IMR-90 (cell line): ENCODE results near the gene EGFL7. TPM values are rescaled to one million over a fixed set of nuclear protein-coding genes. Genes with fewer than 3 reads are reported as not detected.
A peak's percentile ranks its signal among the peaks of the same experiment; 100 is the strongest.

ENCODE experiments used
- ATAC-seq: fragments of 200-7000 bp; cut with Tn5 transposase; 2 replicates; pipeline ENCODE4 v1.9.1; 2020; ENCODE audit warnings: low read depth, mild to moderate bottlenecking, moderate library complexity
- BruUV-seq: library from RNA; stranded (reverse); fragments of 400-500 nt; replicated peaks from 2 replicates; lab custom pipeline; 2021; lab: Mats Ljungman, UMichigan
- CTCF ChIA-PET: fragments of 300-600 bp; formaldehyde crosslinking; extraction: SDS; loops from one replicate; lab custom pipeline; 2021; ENCODE audit warnings: antibody characterized with exemption; lab: Yijun Ruan, JAX
- POLR2A ChIA-PET: fragments of 300-600 bp; sonication (Branson Sonifier 250); formaldehyde crosslinking; loops from one replicate; lab custom pipeline; 2022; ENCODE audit warnings: antibody characterized with exemption; ENCODE audit not compliant: unreplicated experiment; lab: Charles Lee
- DNase-seq: peaks from one replicate; pipeline ENCODE4 v3.0.0; 2013
- H2AFZ ChIP-seq: replicated peaks from 2 replicates; pipeline ENCODE3; 2013; ENCODE audit warnings: low read length, mild to moderate bottlenecking; ENCODE audit not compliant: poor library complexity
- H2AK5ac ChIP-seq: 2 replicates; pipeline ENCODE4 v1.6.1; 2013; ENCODE audit warnings: low read depth, low read length, inconsistent platforms
- H2AK9ac ChIP-seq: replicated peaks from 2 replicates; pipeline ENCODE3; 2013; ENCODE audit warnings: mild to moderate bottlenecking, low read depth, low read length, moderate library complexity; ENCODE audit not compliant: poor library complexity
- H2BK120ac ChIP-seq: 2 replicates; pipeline ENCODE4 v1.6.1; 2013; ENCODE audit warnings: low read depth, low read length, inconsistent platforms
- H2BK15ac ChIP-seq: 3 replicates; pipeline ENCODE4 v1.6.1; 2013; ENCODE audit warnings: low read depth, low read length, inconsistent platforms
- H2BK20ac ChIP-seq: 2 replicates; pipeline ENCODE4 v1.6.1; 2013; ENCODE audit warnings: low read depth, mild to moderate bottlenecking, inconsistent platforms, low read length, moderate library complexity
- H2BK5ac ChIP-seq: 2 replicates; pipeline ENCODE4 v1.6.1; 2013; ENCODE audit warnings: mild to moderate bottlenecking, low read depth, low read length, inconsistent platforms; ENCODE audit not compliant: poor library complexity, severe bottlenecking
- H3K14ac ChIP-seq: replicated peaks from 2 replicates; pipeline ENCODE4 v1.6.1; 2013; ENCODE audit warnings: low read depth, low read length, inconsistent platforms
- H3K18ac ChIP-seq: 2 replicates; pipeline ENCODE4 v1.6.1; 2013; ENCODE audit warnings: low read depth, low read length, control low read depth
- H3K23ac ChIP-seq: 2 replicates; pipeline ENCODE4 v1.6.1; 2013; ENCODE audit warnings: low read depth, low read length, inconsistent platforms
- H3K27ac ChIP-seq: 2 replicates; pipeline ENCODE4 v1.5.1; 2013; ENCODE audit warnings: mild to moderate bottlenecking, control low read depth, low read length; ENCODE audit not compliant: insufficient read depth
- H3K27me3 ChIP-seq: 2 replicates; pipeline ENCODE4 v1.6.1; 2013; ENCODE audit warnings: low read length; ENCODE audit not compliant: control insufficient read depth, insufficient read depth
- H3K36me3 ChIP-seq: 2 replicates; pipeline ENCODE4 v1.6.1; 2013; ENCODE audit warnings: low read length, mixed read lengths; ENCODE audit not compliant: control insufficient read depth, insufficient read depth
- H3K4ac ChIP-seq: 2 replicates; pipeline ENCODE4 v1.6.1; 2013; ENCODE audit warnings: low read depth, low read length, inconsistent platforms
- H3K4me1 ChIP-seq: 2 replicates; pipeline ENCODE4 v1.6.1; 2013; ENCODE audit warnings: low read length, mixed read lengths; ENCODE audit not compliant: control insufficient read depth, insufficient read depth
- H3K4me2 ChIP-seq: 2 replicates; pipeline ENCODE4 v1.6.1; 2013; ENCODE audit warnings: low read depth, mild to moderate bottlenecking, control low read depth, low read length, moderate library complexity
- H3K4me3 ChIP-seq: 2 replicates; pipeline ENCODE4 v1.5.1; 2013; ENCODE audit warnings: low read depth, mild to moderate bottlenecking, control low read depth, low read length, moderate library complexity; ENCODE audit not compliant: insufficient read depth
- H3K56ac ChIP-seq: 2 replicates; pipeline ENCODE4 v1.6.1; 2013; ENCODE audit warnings: low read length, inconsistent platforms; ENCODE audit not compliant: insufficient read depth; ENCODE audit errors: extremely low read depth
- H3K79me1 ChIP-seq, 2 experiments: 2 replicates each; pipeline ENCODE4 v1.6.1; 2013; ENCODE audit warnings: low read length in 2 of 2, inconsistent platforms in 1 of 2, low read depth in 1 of 2
- H3K9ac ChIP-seq: 2 replicates; pipeline ENCODE4 v1.6.1; 2013; ENCODE audit warnings: low read depth, low read length, control low read depth
- H3K9me1 ChIP-seq: 2 replicates; pipeline ENCODE4 v1.6.1; 2013; ENCODE audit warnings: low read length, inconsistent platforms; ENCODE audit not compliant: insufficient read depth
- H3K9me3 ChIP-seq: 2 replicates; pipeline ENCODE4 v1.6.1; 2013; ENCODE audit warnings: low read length; ENCODE audit not compliant: control insufficient read depth, insufficient read depth
- H4K20me1 ChIP-seq: 2 replicates; pipeline ENCODE4 v1.6.1; 2013; ENCODE audit warnings: low read length, inconsistent platforms; ENCODE audit not compliant: insufficient read depth
- H4K5ac ChIP-seq: 2 replicates; pipeline ENCODE4 v1.6.1; 2013; ENCODE audit warnings: mild to moderate bottlenecking, low read depth, low read length, control low read depth
- H4K8ac ChIP-seq, 2 experiments: 2 replicates each; pipeline ENCODE4 v1.6.1; 2013; ENCODE audit warnings: low read depth in 2 of 2, low read length in 2 of 2, control low read depth in 1 of 2, inconsistent platforms in 1 of 2
- H4K91ac ChIP-seq: 2 replicates; pipeline ENCODE4 v1.6.1; 2013; ENCODE audit warnings: low read depth, low read length, inconsistent platforms; ENCODE audit not compliant: insufficient read depth
- BHLHE40 ChIP-seq: fragments of 150-350 bp; IDR thresholded peaks from 2 replicates; pipeline ENCODE4 v1.6.1; 2016; ENCODE audit warnings: mild to moderate bottlenecking, low read depth, low read length
- CEBPB ChIP-seq: IDR thresholded peaks from 2 replicates; pipeline ENCODE4 v1.6.1; 2012; ENCODE audit warnings: low read depth, low read length, improper control_type of control experiment
- ELK1 ChIP-seq: fragments of 150-350 bp; IDR thresholded peaks from 2 replicates; pipeline ENCODE4 v1.6.1; 2016; ENCODE audit warnings: low read depth, mild to moderate bottlenecking, low read length, moderate library complexity, borderline replicate concordance
- MAFK ChIP-seq: IDR thresholded peaks from 2 replicates; pipeline ENCODE4 v1.6.1; 2012; ENCODE audit warnings: low read depth, low read length, improper control_type of control experiment
- MAZ ChIP-seq: IDR thresholded peaks from 2 replicates; pipeline ENCODE4 v1.6.1; 2012; ENCODE audit warnings: low read depth, mild to moderate bottlenecking, low read length, improper control_type of control experiment, moderate library complexity, borderline replicate concordance
- MXI1 ChIP-seq: IDR thresholded peaks from 2 replicates; pipeline ENCODE4 v1.6.1; 2012; ENCODE audit warnings: low read depth, mild to moderate bottlenecking, low read length, moderate library complexity, borderline replicate concordance
- RAD21 ChIP-seq: IDR thresholded peaks from 2 replicates; pipeline ENCODE4 v1.6.1; 2012; ENCODE audit warnings: low read length, improper control_type of control experiment
- RFX5 ChIP-seq: IDR thresholded peaks from 2 replicates; pipeline ENCODE4 v1.8.0; 2012; ENCODE audit warnings: low read depth, mild to moderate bottlenecking, low read length, moderate library complexity
- SMC3 ChIP-seq: fragments of 150-350 bp; IDR thresholded peaks from 2 replicates; pipeline ENCODE4 v1.6.1; 2016; ENCODE audit warnings: low read depth, mild to moderate bottlenecking, antibody characterized with exemption, low read length, moderate library complexity
- USF2 ChIP-seq: fragments of 150-350 bp; IDR thresholded peaks from 2 replicates; pipeline ENCODE4 v1.6.1; 2017; ENCODE audit warnings: mild to moderate bottlenecking, antibody characterized with exemption, low read length, low read depth
- WGBS, 2 experiments: methylation state at CpG; one replicate each; pipeline versions ENCODE4 v1.1.5 to v1.1.7; 2013; ENCODE audit warnings: missing lambda C conversion rate in 2 of 2; ENCODE audit not compliant: insufficient read length in 1 of 2; ENCODE audit errors: extremely low coverage in 2 of 2; 5-methylcytosine and 5-hydroxymethylcytosine counted together
- dilution Hi-C: fragments of 300-500 bp; cut with HindIII; formaldehyde crosslinking; loops from one replicate; pipeline ENCODE4 v1.14.3; 2018; ENCODE audit warnings: low sequenced_read_pairs; ENCODE audit not compliant: unreplicated experiment
- in situ Hi-C: fragments of 300-500 bp; cut with MboI; formaldehyde crosslinking; loops from 3 replicates; pipeline ENCODE4 v1.14.3; 2019; ENCODE audit warnings: low sequenced_read_pairs, inconsistent platforms, mixed read lengths
- intact Hi-C: fragments of 100-400 bp; cut with micrococcal nuclease; formaldehyde crosslinking; loops from 2 replicates; pipeline ENCODE4 v1.10.0; 2022
- polyA plus RNA-seq, 3 experiments: library from polyadenylated mRNA; depleted of rRNA; stranded (reverse); fragments of >200 nt; gene quantifications; 2 replicates each; pipeline ENCODE4 v1.2.3, GENCODE V29; 2012; ENCODE audit warnings: low replicate concordance in 1 of 3
- total RNA-seq: library from RNA; depleted of rRNA; stranded (reverse); fragments of >200 nt; gene quantifications from 2 replicates; pipeline ENCODE4 v1.2.3, GENCODE V29; 2012

The EGFL7 gene
- total and polyA plus RNA-seq, 2 of the 4 experiments (the other 2 are of a cell fraction) = 2.2 to 10.4 TPM

- H3K9me3 ChIP-seq = no peaks in the 10 kb centered on the region
- H2BK15ac ChIP-seq = no peak overlapping the region
- H2BK5ac ChIP-seq = no peak overlapping the region
- no peak overlapping the region for H3K18ac ChIP-seq
- no peak overlapping the region for H3K14ac ChIP-seq
- H3K9ac ChIP-seq = no peak overlapping the region
- no peak overlapping the region for H2BK20ac ChIP-seq
- no peak overlapping the region for H4K5ac ChIP-seq
- no TSS peak for BruUV-seq
- no peak overlapping the region for H3K4me3 ChIP-seq
- H2BK120ac ChIP-seq = no peak overlapping the region
- in situ Hi-C loops (no loop called here), dilution Hi-C loops (no loop called here), intact Hi-C loops (no loop called here)
- H3K56ac ChIP-seq = no peak overlapping the region
- POLR2A ChIA-PET = no interaction called here
- WGBS, 2 experiments = 76% methylated on average over 5 of the region's 14 CpGs; no CpG with 5 or more reads in 1 of the 2 experiments
- H4K8ac ChIP-seq = no peak overlapping the region
- peaks cover 11% of the 10 kb centered on the region; the same call in 1 of the 2 replicates for H3K27me3 ChIP-seq
- H3K27ac ChIP-seq = no peak overlapping the region
- no peak overlapping the region for H2AK9ac ChIP-seq
- H3K4ac ChIP-seq = no peak overlapping the region
- no peak overlapping the region for H4K91ac ChIP-seq
- peak overlapping the region; percentile 19 for H2AFZ ChIP-seq
- no peaks in the 10 kb centered on the region for H3K79me1 ChIP-seq
- H3K23ac ChIP-seq = no peak overlapping the region
- no peak overlapping the region for H3K4me2 ChIP-seq
- DNase-seq (no peak), ATAC-seq (no peak)
- H4K20me1 ChIP-seq = no peaks in the 10 kb centered on the region
- 0 out of 2 replicates have a peak, but pooled peaks cover 2% of the 10 kb centered on the region for H3K4me1 ChIP-seq
- no peak for TF ChIP-seq MAFK
- no peak for TF ChIP-seq MAZ
- no peak for TF ChIP-seq ELK1
- TF ChIP-seq RAD21 = no peak
- TF ChIP-seq CEBPB = no peak
- TF ChIP-seq RFX5 = no peak
- no peak for TF ChIP-seq SMC3
- no peak for TF ChIP-seq BHLHE40
- no peak for TF ChIP-seq MXI1
- TF ChIP-seq USF2 = no peak
- H3K36me3 ChIP-seq = no peaks in the 10 kb centered on the region
- no peak overlapping the region for H2AK5ac ChIP-seq
- no peaks in the 10 kb centered on the region for H3K9me1 ChIP-seq
- CTCF ChIA-PET = no interaction called here
Measured at GRCh38 chr9:136693135-136693489, 30.4 kb downstream of the EGFL7 start.
